ENCODE results near the gene C1QL4.
"Not testable (repeated sequence)": the region's sequence is repeated elsewhere in the genome, so short reads cannot be mapped to it uniquely, and the experiment has no call there.

Gene C1QL4

GRCh38 chr12:49332891-49333371 lies 4.1 kb downstream of the C1QL4 start:
- no peak for DNase-seq

GRCh38 chr12:49332441-49332861 lies 4.5 kb downstream of the C1QL4 start:
- no peak for DNase-seq

GRCh38 chr12:49331380-49332222 lies 5.4 kb downstream of the C1QL4 start:
- peak; percentile 70 for DNase-seq

GRCh38 chr12:49330631-49331379 lies 6.2 kb downstream of the C1QL4 start:
- DNase-seq = no peak

DNA sequence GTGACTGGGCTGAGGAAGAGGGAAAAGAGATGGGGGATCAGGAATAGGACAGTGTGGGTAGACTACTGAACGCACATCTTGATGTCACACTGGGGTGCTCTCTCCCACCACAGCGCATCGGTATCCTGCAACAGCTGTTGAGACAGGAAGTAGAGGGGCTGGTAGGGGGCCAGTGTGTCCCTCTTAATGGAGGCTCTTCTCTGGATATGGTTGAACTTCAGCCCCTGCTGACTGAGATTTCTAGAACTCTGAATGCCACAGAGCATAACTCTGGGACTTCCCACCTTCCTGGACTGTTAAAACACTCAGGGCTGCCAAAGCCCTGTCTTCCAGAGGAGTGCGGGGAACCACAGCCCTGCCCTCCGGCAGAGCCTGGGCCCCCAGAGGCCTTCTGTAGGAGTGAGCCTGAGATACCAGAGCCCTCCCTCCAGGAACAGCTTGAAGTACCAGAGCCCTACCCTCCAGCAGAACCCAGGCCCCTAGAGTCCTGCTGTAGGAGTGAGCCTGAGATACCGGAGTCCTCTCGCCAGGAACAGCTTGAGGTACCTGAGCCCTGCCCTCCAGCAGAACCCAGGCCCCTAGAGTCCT lies 6.9 kb downstream of the C1QL4 start:
- no peak for DNase-seq

DNA sequence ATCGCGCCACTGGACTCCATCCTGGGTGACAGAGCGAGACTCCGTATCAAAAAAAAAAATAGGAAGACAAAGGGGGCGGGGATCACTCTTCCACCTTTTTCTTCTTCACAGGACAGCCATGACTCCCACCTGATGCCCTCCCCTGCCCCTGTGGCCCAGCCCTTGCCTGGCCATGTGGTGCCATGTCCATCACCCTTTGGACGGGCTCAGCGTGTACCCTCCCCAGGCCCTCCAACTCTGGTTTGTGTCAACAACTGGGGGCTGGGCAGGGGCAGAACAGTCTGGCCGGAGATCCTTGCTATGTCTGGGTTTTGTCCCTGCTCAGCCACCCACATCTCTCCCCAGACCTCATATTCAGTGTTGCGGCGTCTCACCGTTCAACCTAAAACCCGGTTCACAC lies 8.2 kb downstream of the C1QL4 start:
- no peak for DNase-seq

DNA sequence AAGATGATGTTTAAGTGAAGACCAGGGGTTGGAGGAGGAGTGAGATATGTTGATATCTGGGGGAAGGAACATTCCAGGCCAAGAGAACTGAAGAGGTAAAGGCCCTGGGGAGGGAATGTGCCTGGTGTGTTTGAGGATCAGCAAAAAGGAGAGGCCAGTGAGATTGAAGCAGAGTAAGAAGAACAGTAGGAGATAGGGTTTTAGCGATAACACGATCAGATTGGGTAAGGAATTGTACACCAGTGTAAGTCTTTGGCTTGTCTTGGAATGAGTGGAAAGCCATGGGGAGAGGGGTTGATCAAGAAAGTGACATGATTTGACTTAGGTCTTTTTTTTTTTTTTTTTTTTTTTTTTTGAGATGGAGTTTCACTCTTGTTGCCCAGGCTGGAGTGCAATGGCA lies 9.1 kb downstream of the C1QL4 start:
- DNase-seq = no peak

DNA sequence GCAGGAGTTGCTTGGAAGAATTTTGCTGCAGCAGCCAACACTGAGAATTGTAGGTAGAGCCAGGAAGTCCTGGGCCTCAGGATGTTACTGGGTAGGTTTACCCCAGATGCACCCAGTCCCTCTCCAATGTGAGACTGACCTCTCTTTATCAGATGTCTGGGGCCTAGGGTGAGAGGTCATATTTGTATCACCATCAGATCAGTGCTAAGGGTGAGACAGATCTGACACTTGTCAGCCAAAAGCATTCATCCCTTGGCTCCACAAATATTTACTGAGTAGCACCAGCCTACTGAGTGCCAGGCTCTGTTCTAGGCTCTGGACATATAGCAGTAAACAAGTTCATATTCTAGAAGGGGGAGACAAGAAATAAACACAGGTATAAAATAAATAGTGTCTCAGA lies 9.6 kb downstream of the C1QL4 start:
- no peak for DNase-seq

GRCh38 chr12:49325606-49326005 lies 11.4 kb downstream of the C1QL4 start:
- no peak for DNase-seq

GRCh38 chr12:49323524-49324097 lies 13.4 kb downstream of the C1QL4 start:
- no peak for DNase-seq

GRCh38 chr12:49322708-49323523 lies 14.1 kb downstream of the C1QL4 start, which contains the start of gene TROAP:
Gene TROAP, plus strand, starts transcription at chr12:49323255. Its CDS starts 354 bp downstream, at chr12:49323609.
- DNase-seq = peak; percentile 100

DNA sequence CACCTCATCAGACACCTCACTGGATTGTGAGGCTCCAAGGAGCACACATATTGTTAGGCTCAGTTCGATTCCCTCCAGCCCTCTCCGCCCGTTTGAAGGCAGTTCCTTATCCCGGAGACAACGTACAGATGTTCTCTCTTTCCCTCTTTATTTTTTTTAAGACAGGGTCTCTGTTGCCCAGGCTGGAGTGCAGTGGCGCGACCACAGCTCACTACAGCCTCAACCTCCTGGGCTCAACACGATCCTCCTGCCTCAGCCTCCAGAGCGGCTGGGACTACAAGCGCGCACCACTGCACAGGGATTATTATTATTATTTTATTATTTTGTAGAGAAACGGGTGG lies 14.7 kb downstream of the C1QL4 start:
- DNase-seq = no peak

GRCh38 chr12:49320411-49321103 lies 16.4 kb downstream of the C1QL4 start:
- DNase-seq = not testable (repeated sequence)

DNA sequence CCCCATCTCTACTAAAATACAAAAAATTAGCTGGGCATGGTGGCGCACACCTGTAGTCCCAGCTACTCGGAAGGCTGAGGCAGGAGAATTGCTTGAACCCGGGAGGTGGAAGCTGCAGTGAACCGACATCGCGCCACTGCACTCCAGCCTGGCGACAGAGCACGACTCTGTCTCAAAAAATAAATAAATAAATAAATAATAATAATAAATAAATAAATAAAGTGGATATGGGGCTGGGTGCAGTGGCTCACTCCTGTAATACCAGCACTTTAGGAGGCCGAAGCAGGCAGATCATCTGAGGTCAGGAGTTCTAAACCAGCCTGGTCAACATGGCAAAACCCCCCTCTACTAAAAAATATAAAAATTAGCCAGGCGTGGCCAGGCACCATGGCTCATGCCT lies 19.9 kb downstream of the C1QL4 start:
- DNase-seq = not testable (repeated sequence)

DNA sequence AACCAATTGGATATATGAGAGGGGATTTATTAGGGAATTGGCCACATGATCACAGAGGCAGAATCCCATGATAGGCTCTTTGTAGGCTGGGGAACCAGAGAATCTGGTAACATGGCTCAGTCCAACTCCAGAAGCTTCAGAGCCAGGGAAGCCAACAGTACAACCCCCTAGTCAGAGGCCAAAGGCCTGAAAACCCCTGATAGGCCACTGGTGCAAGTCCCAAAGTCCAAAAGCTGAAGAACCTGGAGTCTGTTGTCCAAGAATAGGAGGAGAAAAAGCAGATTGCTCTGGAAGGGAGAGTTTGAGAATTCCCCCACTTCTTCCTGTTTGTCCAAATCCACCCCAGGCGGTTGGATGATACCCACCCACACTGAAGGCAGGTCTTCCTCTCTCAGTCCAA lies 22.2 kb downstream of the C1QL4 start:
- no peak for DNase-seq

DNA sequence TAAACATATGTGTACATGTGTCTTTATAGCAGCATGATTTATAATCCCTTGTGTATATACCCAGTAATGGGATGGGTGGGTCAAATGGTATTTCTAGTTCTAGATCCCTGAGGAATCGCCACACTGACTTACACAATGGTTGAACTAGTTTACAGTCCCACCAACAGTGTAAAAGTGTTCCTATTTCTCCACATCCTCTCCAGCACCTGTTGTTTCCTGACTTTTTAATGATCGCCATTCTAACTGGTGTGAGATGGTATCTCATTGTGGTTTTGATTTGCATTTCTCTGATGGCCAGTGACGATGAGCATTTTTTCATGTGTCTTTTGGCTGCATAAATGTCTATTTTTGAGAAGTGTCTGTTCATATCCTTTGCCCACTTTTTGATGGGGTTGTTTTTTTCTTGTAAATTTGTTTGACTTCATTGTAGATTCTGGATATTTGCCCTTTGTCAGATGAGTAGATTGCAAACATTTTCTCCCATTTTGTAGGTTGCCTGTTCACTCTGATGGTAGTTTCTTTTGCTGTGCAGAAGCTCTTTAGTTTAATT lies 26.5 kb downstream of the C1QL4 start:
- DNase-seq = not testable (repeated sequence)

DNA sequence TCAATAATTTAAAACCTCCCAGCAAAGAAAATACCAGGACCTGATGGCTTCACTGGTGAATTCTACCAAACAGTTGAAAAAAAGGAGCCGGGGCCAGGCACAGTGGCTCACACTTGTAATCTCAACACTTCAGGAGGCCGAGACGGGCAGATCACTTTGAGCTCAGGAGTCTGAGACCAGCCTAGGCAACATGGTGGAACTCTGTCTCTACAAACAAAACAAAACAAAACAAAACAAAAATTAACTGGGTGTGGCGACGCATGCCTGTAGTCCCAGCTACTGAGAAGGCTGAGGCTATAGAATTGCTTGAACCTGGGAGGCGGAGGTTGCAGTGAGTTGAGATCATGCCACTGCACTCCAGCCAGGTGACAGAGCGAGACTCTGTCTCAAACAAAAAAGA lies 27.6 kb downstream of the C1QL4 start:
- no peak for DNase-seq

- no peak for DNase-seq
Observed at GRCh38 chr12:49305762-49306510, 31.1 kb downstream of the C1QL4 start.

GRCh38 chr12:49304161-49304560 lies 32.8 kb downstream of the C1QL4 start:
- no peak for DNase-seq

DNA sequence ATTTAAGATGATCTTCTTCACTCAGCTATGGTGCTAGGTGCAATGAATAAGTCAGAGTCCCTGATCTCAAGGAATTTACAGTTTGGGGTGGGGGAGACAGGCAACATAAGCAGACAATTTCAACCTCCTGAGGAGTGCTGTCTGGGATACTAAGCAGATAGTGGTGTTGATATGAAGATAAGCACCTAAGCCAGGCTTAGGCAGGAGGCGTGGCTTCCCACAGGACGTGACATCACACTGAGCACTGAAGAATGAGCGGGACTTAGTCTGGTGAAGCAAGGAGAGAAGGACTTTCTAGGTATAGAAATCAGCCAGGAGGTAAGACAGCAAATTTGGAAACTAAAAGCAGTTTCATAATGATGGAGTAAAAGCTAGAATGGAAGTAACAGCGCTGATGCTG lies 35.2 kb downstream of the C1QL4 start:
- DNase-seq = no peak

- DNase-seq = peak; percentile 68
Observed at GRCh38 chr12:49298160-49298559, 38.8 kb downstream of the C1QL4 start.

Data from hematopoietic multipotent progenitor cell treated with erythropoietin and hydrocortisone succinate and interleukin-3 and kit ligand, for 4 days (in vitro differentiated cells).